A549 treated with GW870086 at 1 μM for 4 hours (cell line): ENCODE results near the gene KRTAP21-2. TPM values are rescaled to one million over a fixed set of nuclear protein-coding genes. Genes with fewer than 3 reads are reported as not detected.

Experiments used
- total RNA-seq: library from RNA; stranded (reverse); fragments of 200-300 nt; extraction: Qiagen RNA extraction; gene quantifications from 5 replicates; pipeline ENCODE4 v1.2.3, GENCODE V29; 2022; ENCODE audit warnings: low read depth

Gene KRTAP21-2
- total RNA-seq, result not detected in 5 replicates

DNA sequence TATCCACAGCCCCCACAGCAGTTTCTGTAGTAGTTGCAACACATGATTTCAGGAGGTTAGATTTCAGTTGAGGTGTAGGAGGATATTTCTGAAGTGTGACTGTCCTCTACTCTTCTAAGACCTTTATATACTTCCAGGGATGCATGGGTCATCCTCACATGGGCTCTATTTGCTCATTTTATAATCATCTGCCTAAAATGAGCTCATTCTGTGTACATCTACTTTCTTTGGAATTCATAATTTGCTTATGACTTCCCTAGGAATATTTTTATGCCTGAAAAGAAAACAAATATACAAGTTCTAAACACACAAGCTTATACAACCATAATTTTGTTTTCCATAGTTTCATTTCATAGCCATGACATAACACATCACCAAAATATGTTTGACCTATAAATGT is at the start of gene KRTAP21-2:
KRTAP21-2 (minus strand) TSS at position 101 of the 400 bp plus-strand sequence; CDS start at position 44, 57 bp downstream.

DNA sequence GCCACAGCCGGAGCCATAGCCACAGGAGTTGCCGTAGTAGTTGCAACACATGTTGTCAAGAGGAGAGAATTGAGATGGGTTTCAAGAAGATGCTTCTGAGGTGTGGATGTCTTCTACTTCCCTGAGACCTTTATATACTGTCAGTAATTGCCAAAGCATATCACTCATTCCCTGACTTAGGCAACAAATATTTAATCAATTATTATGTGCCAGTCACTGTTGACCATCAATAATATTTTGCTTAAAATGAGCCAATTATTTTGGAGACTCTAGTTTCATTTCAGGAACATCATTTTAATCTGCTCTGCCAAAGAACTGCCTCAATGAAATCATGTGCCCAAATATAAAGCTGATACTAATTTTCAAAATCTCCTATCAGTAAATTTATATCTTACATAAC is 8.3 kb upstream of the KRTAP21-2 start, which contains the start of gene KRTAP21-1:
KRTAP21-1 (minus strand) TSS at position 101 of the 400 bp plus-strand sequence; CDS start at position 51, 50 bp downstream.

DNA sequence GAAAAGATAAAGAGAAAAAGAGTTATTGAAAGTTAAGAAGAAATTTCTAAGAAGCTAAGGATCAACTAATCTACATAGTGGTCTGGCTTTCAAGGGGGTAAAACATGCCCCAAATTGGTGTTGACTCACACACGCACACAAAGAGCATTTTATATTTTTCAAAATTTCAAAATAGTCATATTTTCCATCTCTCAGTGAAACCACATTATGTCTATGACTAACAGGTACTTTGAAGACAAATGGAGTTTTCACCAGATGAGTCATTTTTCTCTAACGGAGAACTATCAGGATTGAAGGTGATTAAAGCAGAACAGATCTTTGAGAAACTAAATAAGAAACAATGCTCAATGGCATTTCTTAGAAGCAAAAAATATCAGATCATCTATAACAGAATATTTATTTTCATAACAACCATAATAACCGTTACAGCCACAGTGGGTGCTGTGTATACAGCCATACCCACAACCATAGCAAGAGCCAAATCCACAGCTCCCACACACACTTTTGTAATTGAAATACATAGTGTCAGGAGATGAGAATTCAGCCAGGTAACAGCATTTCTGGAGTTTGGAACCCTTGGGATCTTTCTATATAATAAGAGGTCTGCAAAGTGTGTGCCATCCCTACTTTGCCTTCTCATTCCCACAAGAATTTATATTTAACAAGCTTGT is 28.7 kb downstream of the KRTAP21-2 start, which contains the start of gene KRTAP21-3:
KRTAP21-3 (minus strand) TSS at position 539 of the 671 bp plus-strand sequence; CDS start at position 521, 18 bp downstream.

Other genes starting within 250 kb of the KRTAP21-2 start
- gene KRTAP19-5, start 245.1 kb downstream of the KRTAP21-2 start, total RNA-seq, result not detected in 5 replicates
- gene KRTAP19-6, start 205.4 kb downstream of the KRTAP21-2 start, total RNA-seq, result not detected in 5 replicates
- not detected in 5 replicates for gene KRTAP19-7, start 185.9 kb downstream of the KRTAP21-2 start, total RNA-seq
- gene KRTAP22-2, start 156.9 kb downstream of the KRTAP21-2 start, total RNA-seq, result not detected in 5 replicates
- gene KRTAP6-3, start 154.8 kb downstream of the KRTAP21-2 start, total RNA-seq, result not detected in 5 replicates
- not detected in 5 replicates for gene KRTAP6-2, start 148.4 kb downstream of the KRTAP21-2 start, total RNA-seq
- not detected in 5 replicates for gene KRTAP22-1, start 146.2 kb downstream of the KRTAP21-2 start, total RNA-seq
- not detected in 5 replicates for gene KRTAP6-1, start 133.3 kb downstream of the KRTAP21-2 start, total RNA-seq
- not detected in 5 replicates for gene KRTAP20-1, start 130.8 kb downstream of the KRTAP21-2 start, total RNA-seq
- gene KRTAP20-4, start 126.6 kb downstream of the KRTAP21-2 start, total RNA-seq, result not detected in 5 replicates
- gene KRTAP20-2, start 112.1 kb downstream of the KRTAP21-2 start, total RNA-seq, result not detected in 5 replicates
- gene KRTAP20-3, start 104.4 kb downstream of the KRTAP21-2 start, total RNA-seq, result not detected in 5 replicates
- not detected in 5 replicates for gene KRTAP21-3, start 28.5 kb downstream of the KRTAP21-2 start, total RNA-seq
- not detected in 5 replicates for gene KRTAP21-1, start 8.2 kb upstream of the KRTAP21-2 start, total RNA-seq
- gene KRTAP8-1, start 66.0 kb upstream of the KRTAP21-2 start, total RNA-seq, result not detected in 5 replicates
- not detected in 5 replicates for gene KRTAP7-1, start 82.5 kb upstream of the KRTAP21-2 start, total RNA-seq
- gene KRTAP11-1, start 134.3 kb upstream of the KRTAP21-2 start, total RNA-seq, result not detected in 5 replicates